CD8-positive, alpha-beta memory T cell (primary cell): Measurements from ENCODE around the gene GALE. TPM values are rescaled to one million over a fixed set of nuclear protein-coding genes. Genes with fewer than 3 reads are reported as not detected.

Experiments used
- CTCF ChIA-PET: fragments of 350-600 bp; sonication (Branson Sonifier 250); formaldehyde crosslinking; loops from one replicate; lab custom pipeline; 2021; ENCODE audit warnings: antibody characterized with exemption; lab: Charles Lee
- POLR2A ChIA-PET: fragments of 350-600 bp; sonication (Branson Sonifier 250); formaldehyde crosslinking; loops from one replicate; lab custom pipeline; 2021; ENCODE audit warnings: antibody characterized with exemption; lab: Charles Lee
- DNase-seq, 5 donors: peaks; one replicate each; pipeline versions ENCODE4 v3.0.0 to v3.0.0-alpha.2; 2020 to 2022; ENCODE audit warnings: mixed read lengths in 1 of 5
- H3K27ac ChIP-seq: one replicate; pipeline ENCODE4 v1.7.0; 2013; ENCODE audit warnings: low read depth, mild to moderate bottlenecking, low read length, moderate library complexity
- H3K27me3 ChIP-seq: 2 replicates; pipeline ENCODE4 v1.7.0; 2013; ENCODE audit warnings: low read length, mild to moderate bottlenecking; ENCODE audit not compliant: insufficient read depth, poor library complexity, severe bottlenecking
- H3K36me3 ChIP-seq: 2 replicates; pipeline ENCODE4 v1.7.0; 2013; ENCODE audit warnings: mild to moderate bottlenecking, low read length, moderate library complexity; ENCODE audit not compliant: insufficient read depth
- H3K4me1 ChIP-seq: 2 replicates; pipeline ENCODE4 v1.7.0; 2013; ENCODE audit warnings: mild to moderate bottlenecking, low read length, moderate library complexity; ENCODE audit not compliant: insufficient read depth
- H3K4me3 ChIP-seq: 2 replicates; pipeline ENCODE4 v1.7.0; 2013; ENCODE audit warnings: mild to moderate bottlenecking, low read length
- H3K9me3 ChIP-seq: 2 replicates; pipeline ENCODE4 v1.7.0; 2013; ENCODE audit warnings: mild to moderate bottlenecking, low read length
- H3K27ac Mint-ChIP-seq, 8 donors: one replicate each; pipeline ENCODE4 v1.8.0; 2020 to 2021; ENCODE audit warnings: mixed read lengths in 8 of 8, mild to moderate bottlenecking in 6 of 8, inconsistent platforms in 3 of 8, moderate library complexity in 3 of 8
- H3K27me3 Mint-ChIP-seq, 2 donors: one replicate each; pipeline ENCODE4 v1.8.0; 2020 to 2021; ENCODE audit warnings: mixed read lengths in 2 of 2, mild to moderate bottlenecking in 1 of 2, moderate library complexity in 1 of 2
- H3K36me3 Mint-ChIP-seq, 3 donors: one replicate each; pipeline ENCODE4 v1.8.0; 2020 to 2021; ENCODE audit warnings: mixed read lengths in 3 of 3, inconsistent platforms in 1 of 3, mild to moderate bottlenecking in 1 of 3
- H3K4me1 Mint-ChIP-seq, 3 donors: one replicate each; pipeline ENCODE4 v1.8.0; 2020 to 2021; ENCODE audit warnings: mixed read lengths in 3 of 3, inconsistent platforms in 1 of 3, mild to moderate bottlenecking in 1 of 3
- H3K4me3 Mint-ChIP-seq, 7 donors: one replicate each; pipeline ENCODE4 v1.8.0; 2020 to 2021; ENCODE audit warnings: mixed read lengths in 7 of 7, mild to moderate bottlenecking in 6 of 7, moderate library complexity in 4 of 7, inconsistent platforms in 2 of 7
- H3K9me3 Mint-ChIP-seq, 5 donors: one replicate each; pipeline ENCODE4 v1.8.0; 2020 to 2022; ENCODE audit warnings: mixed read lengths in 5 of 5, mild to moderate bottlenecking in 3 of 5, moderate library complexity in 2 of 5, inconsistent platforms in 1 of 5
- polyA plus RNA-seq: library from polyadenylated mRNA; unstranded; fragments of 300-500 nt; fragmentation: Illumina TruSeq; gene quantifications from one replicate; pipeline ENCODE4 v1.2.3, GENCODE V29; 2021
- total RNA-seq, 2 experiments: library from RNA; stranded (reverse); gene quantifications; one replicate each; pipeline ENCODE4 v1.2.3, GENCODE V29; 2021

GALE gene
- total and polyA plus RNA-seq, 3 experiments from 2014 or later: 17.2 to 55.3 (median 50.5) TPM

GRCh38 chr1:23823767-23824166, 23.2 kb upstream of the GALE start:
- ChIA-PET POLR2A (interaction anchor here (2.4 kb wide), 1 partner anchor 13 kb away, joined by 13 read pairs; no protein-coding TSS in a partner anchor), CTCF (interaction anchor here (1.6 to 10.9 kb wide), 2 partner anchors 13 to 93 kb away, joined by 3 to 78 read pairs; no protein-coding TSS in a partner anchor)
- Mint-ChIP-seq H3K27me3 (no peaks in the 10 kb centered on the region), H3K36me3 (peaks cover 0 to 19% (median 6%) of the 10 kb centered on the region in 3 donors), H3K4me3 (peak overlapping the region in 6 of 7 donors; percentile 47 to 96 (median 84)), H3K4me1 (peaks cover 23 to 24% (median 24%) of the 10 kb centered on the region in 3 donors), H3K9me3 (no peaks in the 10 kb centered on the region), H3K27ac (peak overlapping the region in 7 of 8 donors; percentile 51 to 98 (median 95))
- H3K9me3 ChIP-seq: no peaks in the 10 kb centered on the region
- H3K4me1 ChIP-seq: peaks cover 12% of the 10 kb centered on the region
- H3K27me3 ChIP-seq: no peaks in the 10 kb centered on the region
- DNase-seq: no peak
- no peaks in the 10 kb centered on the region for H3K36me3 ChIP-seq
- no peak overlapping the region for H3K4me3 ChIP-seq
- H3K27ac ChIP-seq: no peak overlapping the region

- Mint-ChIP-seq H3K36me3 (peaks cover 0 to 60% (median 8%) of the 10 kb centered on the region in 3 donors), H3K4me1 (peaks cover 0 to 5% (median 0%) of the 10 kb centered on the region in 3 donors), H3K27me3 (no peaks in the 10 kb centered on the region), H3K27ac (no peak overlapping the region), H3K4me3 (no peak overlapping the region), H3K9me3 (no peaks in the 10 kb centered on the region)
- Histone ChIP-seq H3K27me3 (no peaks in the 10 kb centered on the region), H3K4me1 (no peaks in the 10 kb centered on the region), H3K4me3 (no peak overlapping the region), H3K27ac (no peak overlapping the region), H3K9me3 (no peaks in the 10 kb centered on the region), H3K36me3 (peaks cover 32% of the 10 kb centered on the region)
- ChIA-PET POLR2A (no interaction called here), CTCF (interaction anchor here (1.0 to 10.9 kb wide), 3 partner anchors 7 to 46 kb away, joined by 3 to 78 read pairs (median 3); no protein-coding TSS in a partner anchor)
- DNase-seq: no peak
Measured at GRCh38 chr1:23817633-23818032, 17.1 kb upstream of the GALE start.

- Mint-ChIP-seq H3K27me3 (no peaks in the 10 kb centered on the region), H3K4me1 (peaks cover 0 to 4% (median 0%) of the 10 kb centered on the region in 3 donors), H3K27ac (peak overlapping the region in 1 of 8 donors; percentile 41), H3K9me3 (no peaks in the 10 kb centered on the region), H3K36me3 (peaks cover 0 to 65% (median 10%) of the 10 kb centered on the region in 3 donors), H3K4me3 (no peak overlapping the region)
- Histone ChIP-seq H3K27me3 (no peaks in the 10 kb centered on the region), H3K4me3 (no peak overlapping the region), H3K36me3 (peaks cover 32% of the 10 kb centered on the region), H3K4me1 (no peaks in the 10 kb centered on the region), H3K27ac (no peak overlapping the region), H3K9me3 (no peaks in the 10 kb centered on the region)
- DNase-seq: no peak
- ChIA-PET POLR2A (no interaction called here), CTCF (no interaction called here)
Measured at GRCh38 chr1:23816906-23817305, 16.4 kb upstream of the GALE start.

DNA sequence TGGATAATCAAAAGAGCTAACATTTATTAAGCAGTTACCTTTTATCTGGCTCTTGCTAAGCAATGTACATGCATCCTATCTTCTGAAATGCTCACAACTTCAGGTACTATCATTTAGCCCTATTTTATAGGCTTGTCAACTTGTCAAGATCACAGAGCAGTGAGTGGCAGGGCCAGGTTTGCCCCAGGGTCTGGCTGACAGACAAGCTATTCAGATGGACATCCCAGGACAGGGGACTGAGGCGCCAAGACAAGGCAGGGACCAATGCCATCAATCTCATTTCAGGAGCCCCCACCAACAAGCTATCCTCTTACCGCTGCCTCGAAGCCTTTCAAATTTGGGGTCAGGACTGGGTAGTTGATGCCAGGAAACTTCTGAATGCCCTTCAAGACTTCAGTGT, 15.8 kb upstream of the GALE start:
- H3K4me3 ChIP-seq: no peak overlapping the region
- H3K27ac ChIP-seq: no peak overlapping the region
- no peaks in the 10 kb centered on the region for H3K27me3 ChIP-seq
- no peaks in the 10 kb centered on the region for H3K9me3 ChIP-seq
- no peak for DNase-seq
- Mint-ChIP-seq H3K9me3 (no peaks in the 10 kb centered on the region), H3K4me3 (no peak overlapping the region), H3K36me3 (peaks cover 0 to 71% (median 12%) of the 10 kb centered on the region in 3 donors), H3K4me1 (no peaks in the 10 kb centered on the region), H3K27me3 (no peaks in the 10 kb centered on the region), H3K27ac (no peak overlapping the region)
- H3K4me1 ChIP-seq: no peaks in the 10 kb centered on the region
- ChIA-PET POLR2A (interaction anchor here (0.6 to 0.7 kb wide), 3 partner anchors 8 to 73 kb away, joined by 3 to 5 read pairs (median 3); partner anchors contain the start of gene FUCA1), CTCF (no interaction called here)
- peaks cover 32% of the 10 kb centered on the region for H3K36me3 ChIP-seq

DNA sequence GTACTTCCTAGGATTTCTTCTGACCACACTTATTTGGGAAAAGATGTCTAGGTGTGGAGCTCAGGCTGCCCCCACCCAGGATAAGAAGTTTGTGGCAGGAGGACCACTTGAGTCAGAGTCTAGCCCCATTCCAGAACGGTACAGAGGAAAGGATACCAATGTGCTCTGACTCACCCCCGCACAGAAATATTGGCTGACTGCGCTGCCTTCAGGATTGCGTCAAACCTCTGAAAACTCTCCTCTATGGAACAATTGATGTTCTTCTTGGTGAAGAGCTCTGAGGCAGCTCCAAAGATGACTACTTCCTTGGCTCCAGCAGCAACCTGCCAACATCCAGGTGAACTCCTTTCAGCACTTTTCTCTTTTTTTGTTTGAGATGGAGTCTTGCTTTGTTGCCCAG, 13.5 kb upstream of the GALE start:
- Histone ChIP-seq H3K27me3 (no peaks in the 10 kb centered on the region), H3K36me3 (peaks cover 32% of the 10 kb centered on the region), H3K4me1 (peaks cover 18% of the 10 kb centered on the region), H3K4me3 (no peak overlapping the region), H3K27ac (no peak overlapping the region), H3K9me3 (no peaks in the 10 kb centered on the region)
- no peaks in the 10 kb centered on the region for H3K9me3 Mint-ChIP-seq
- no peak for DNase-seq
- CTCF ChIA-PET: interaction anchor here (1.3 to 7.3 kb wide), 3 partner anchors 9 to 44 kb away, joined by 3 to 78 read pairs (median 6); partner anchors contain the start of gene HMGCL
- peaks cover 0 to 69% (median 11%) of the 10 kb centered on the region in 3 donors for H3K36me3 Mint-ChIP-seq
- H3K27ac Mint-ChIP-seq: no peak overlapping the region
- H3K4me1 Mint-ChIP-seq: peaks cover 8 to 15% (median 14%) of the 10 kb centered on the region in 3 donors
- POLR2A ChIA-PET: no interaction called here
- H3K4me3 Mint-ChIP-seq: no peak overlapping the region
- H3K27me3 Mint-ChIP-seq: no peaks in the 10 kb centered on the region

GRCh38 chr1:23810818-23811540, 10.4 kb upstream of the GALE start:
- POLR2A ChIA-PET: interaction anchor here (2.7 kb wide), 1 partner anchor 14 kb away, joined by 13 read pairs; the partner anchor contains the start of gene HMGCL
- H3K27ac ChIP-seq: no peak overlapping the region

DNA sequence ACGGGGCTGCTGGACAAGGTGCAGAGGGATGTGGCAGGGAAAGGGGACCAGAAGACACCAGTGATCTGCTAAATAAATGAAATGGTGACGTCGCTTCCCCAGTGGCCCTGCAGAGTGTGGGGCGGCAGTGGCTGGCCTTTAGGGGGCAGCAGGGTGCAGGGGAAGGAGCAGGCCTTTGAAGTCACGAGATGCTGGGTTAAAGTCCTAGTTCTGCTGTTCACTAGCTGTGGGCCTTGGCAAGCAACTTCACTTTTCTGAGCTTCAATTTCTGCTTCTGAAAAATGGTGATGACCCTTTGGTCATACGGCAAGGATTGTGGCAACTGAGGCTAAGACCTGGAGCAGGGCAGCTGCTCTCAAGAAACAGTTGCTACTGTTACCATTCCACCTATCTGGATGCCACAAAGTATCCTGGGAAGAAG, 9.2 kb upstream of the GALE start:
- Histone ChIP-seq H3K27ac (no peak overlapping the region), H3K27me3 (no peaks in the 10 kb centered on the region), H3K4me1 (peaks cover 18% of the 10 kb centered on the region), H3K9me3 (no peaks in the 10 kb centered on the region), H3K36me3 (peaks cover 11% of the 10 kb centered on the region), H3K4me3 (no peak overlapping the region)
- CTCF ChIA-PET: interaction anchor here (0.6 to 7.3 kb wide), 17 partner anchors 9 to 285 kb away, joined by 3 to 78 read pairs (median 4); partner anchors contain the start of genes CNR2, FUCA1, GALE and HMGCL
- DNase-seq: peak; percentile 71 to 88 (median 77)
- Mint-ChIP-seq H3K36me3 (peaks cover 0 to 58% (median 18%) of the 10 kb centered on the region in 3 donors), H3K27ac (peak overlapping the region in 5 of 8 donors; percentile 23 to 81 (median 77)), H3K27me3 (no peaks in the 10 kb centered on the region), H3K9me3 (no peaks in the 10 kb centered on the region), H3K4me3 (no peak overlapping the region), H3K4me1 (peaks cover 10 to 15% (median 14%) of the 10 kb centered on the region in 3 donors)
- POLR2A ChIA-PET: interaction anchor here (0.9 to 2.7 kb wide), 2 partner anchors 9 to 15 kb away, joined by 5 to 13 read pairs; partner anchors contain the start of genes GALE and HMGCL

More at GRCh38 chr1:23810818-23811540, 10.4 kb upstream of the GALE start:
- peaks cover 18% of the 10 kb centered on the region for H3K4me1 ChIP-seq
- H3K36me3 ChIP-seq: peaks cover 13% of the 10 kb centered on the region
- Mint-ChIP-seq H3K4me3 (no peak overlapping the region), H3K27me3 (no peaks in the 10 kb centered on the region), H3K4me1 (peaks cover 8 to 15% (median 14%) of the 10 kb centered on the region in 3 donors), H3K9me3 (no peaks in the 10 kb centered on the region), H3K27ac (peak overlapping the region in 5 of 8 donors; percentile 43 to 85 (median 70)), H3K36me3 (peaks cover 0 to 56% (median 16%) of the 10 kb centered on the region in 3 donors)
- no peaks in the 10 kb centered on the region for H3K27me3 ChIP-seq
- no peaks in the 10 kb centered on the region for H3K9me3 ChIP-seq
- DNase-seq: peak in 4 of 5 donors; percentile 34 to 62 (median 44)
- CTCF ChIA-PET: interaction anchor here (0.8 to 7.3 kb wide), 16 partner anchors 8 to 217 kb away, joined by 3 to 78 read pairs (median 4); partner anchors contain the start of genes CNR2, FUCA1, GALE and HMGCL
- H3K4me3 ChIP-seq: no peak overlapping the region
